T-cell (primary cell): ENCODE measurements around the gene DTL. TPM values are rescaled to one million over a fixed set of nuclear protein-coding genes. Genes with fewer than 3 reads are reported as not detected.
A peak's percentile ranks its signal among the peaks of the same experiment; 100 is the strongest.

ENCODE experiments used
- ATAC-seq, 4 experiments: fragments of 200-7000 bp in 3 of 4; fragments of 150-1000 bp in 1 of 4; cut with Tn5 transposase; replicated peaks in 1 of 4; 1 replicate in 3 of 4; 2 replicates in 1 of 4; pipeline ENCODE4 v1.10.0; 2021; ENCODE audit warnings: moderate library complexity in 3 of 4, mild to moderate bottlenecking in 2 of 4, moderate number of reproducible peaks in 1 of 4
- CTCF ChIA-PET, 2 donors: fragments of 300-600 bp; sonication (Branson Sonifier 250); formaldehyde crosslinking; loops; one replicate each; lab custom pipeline; 2022; ENCODE audit warnings: antibody characterized with exemption in 2 of 2; lab: Charles Lee
- POLR2A ChIA-PET, 2 donors: fragments of 300-600 bp; sonication (Branson Sonifier 250); formaldehyde crosslinking; loops; one replicate each; lab custom pipeline; 2022; ENCODE audit warnings: antibody characterized with exemption in 2 of 2; lab: Charles Lee
- DNase-seq, 35 experiments: peaks; one replicate each; pipeline versions ENCODE4 v3.0.0 to v3.0.0-alpha.2; 2013 to 2023
- H3K27ac ChIP-seq: one replicate; pipeline ENCODE4 v1.5.1; 2013; ENCODE audit warnings: low read length
- H3K27me3 ChIP-seq, 2 experiments: replicated peaks in 1 of 2; 1 replicate in 1 of 2; 2 replicates in 1 of 2; pipeline versions ENCODE4 v1.6.1 to v1.7.0; 2013; ENCODE audit warnings: low read length in 1 of 2, mixed read lengths in 1 of 2; ENCODE audit not compliant: control insufficient read depth in 2 of 2, insufficient read depth in 2 of 2; ENCODE audit errors: extremely low read depth in 1 of 2
- H3K36me3 ChIP-seq, 2 donors: 1 replicate in 1 of 2; 2 replicates in 1 of 2; pipeline versions ENCODE4 v1.6.1 to v1.7.0; 2013; ENCODE audit warnings: low read length in 1 of 2; ENCODE audit not compliant: control insufficient read depth in 2 of 2, insufficient read depth in 1 of 2; ENCODE audit errors: extremely low read depth in 1 of 2
- H3K4me1 ChIP-seq, 2 experiments: 1 replicate in 1 of 2; 2 replicates in 1 of 2; pipeline versions ENCODE4 v1.6.1 to v1.7.0; 2013; ENCODE audit warnings: low read length in 2 of 2, mixed read lengths in 1 of 2; ENCODE audit not compliant: insufficient read depth in 2 of 2, control insufficient read depth in 1 of 2; ENCODE audit errors: extremely low read depth in 1 of 2
- H3K4me3 ChIP-seq, 2 donors: 1 replicate in 1 of 2; 2 replicates in 1 of 2; pipeline versions ENCODE4 v1.5.1 to v1.7.0; 2013; ENCODE audit warnings: mild to moderate bottlenecking in 2 of 2, low read length in 1 of 2, moderate library complexity in 1 of 2; ENCODE audit not compliant: control insufficient read depth in 1 of 2; ENCODE audit errors: extremely low read depth in 1 of 2
- H3K9me3 ChIP-seq: 2 replicates; pipeline ENCODE4 v1.7.0; 2013
- H3K27ac Mint-ChIP-seq, 2 donors: one replicate each; pipeline ENCODE4 v1.8.0; 2020 to 2021; ENCODE audit warnings: mild to moderate bottlenecking in 2 of 2, mixed read lengths in 2 of 2
- H3K27me3 Mint-ChIP-seq, 2 donors: one replicate each; pipeline ENCODE4 v1.8.0; 2021 to 2022; ENCODE audit warnings: mixed read lengths in 2 of 2
- H3K36me3 Mint-ChIP-seq: one replicate; pipeline ENCODE4 v1.8.0; 2021; ENCODE audit warnings: mixed read lengths
- H3K4me1 Mint-ChIP-seq, 3 donors: one replicate each; pipeline ENCODE4 v1.8.0; 2020 to 2022; ENCODE audit warnings: mixed read lengths in 3 of 3, mild to moderate bottlenecking in 1 of 3
- H3K4me3 Mint-ChIP-seq, 3 donors: one replicate each; pipeline ENCODE4 v1.8.0; 2020 to 2022; ENCODE audit warnings: mild to moderate bottlenecking in 3 of 3, mixed read lengths in 3 of 3, moderate library complexity in 3 of 3
- H3K9me3 Mint-ChIP-seq, 3 donors: one replicate each; pipeline ENCODE4 v1.8.0; 2020 to 2022; ENCODE audit warnings: mixed read lengths in 3 of 3
- WGBS: methylation state at CpG from one replicate; pipeline ENCODE4 v1.1.5; 2013; ENCODE audit warnings: missing lambda C conversion rate; ENCODE audit not compliant: insufficient coverage; 5-methylcytosine and 5-hydroxymethylcytosine counted together
- total RNA-seq, 35 experiments: library from RNA in 6 of 35; stranded (reverse) in 6 of 35; fragments of 120-200 nt in 1 of 35; gene quantifications; one replicate each; pipeline versions ENCODE4 v1.2.1 to v1.2.4 and lab custom pipeline; 2013 to 2026

DTL gene
- total RNA-seq, 5 donors from 2014 or later (not counting 1 experiment from before 2014, with no cell fraction given) = 0.44 to 1.9 (median 1.2) TPM

DNA sequence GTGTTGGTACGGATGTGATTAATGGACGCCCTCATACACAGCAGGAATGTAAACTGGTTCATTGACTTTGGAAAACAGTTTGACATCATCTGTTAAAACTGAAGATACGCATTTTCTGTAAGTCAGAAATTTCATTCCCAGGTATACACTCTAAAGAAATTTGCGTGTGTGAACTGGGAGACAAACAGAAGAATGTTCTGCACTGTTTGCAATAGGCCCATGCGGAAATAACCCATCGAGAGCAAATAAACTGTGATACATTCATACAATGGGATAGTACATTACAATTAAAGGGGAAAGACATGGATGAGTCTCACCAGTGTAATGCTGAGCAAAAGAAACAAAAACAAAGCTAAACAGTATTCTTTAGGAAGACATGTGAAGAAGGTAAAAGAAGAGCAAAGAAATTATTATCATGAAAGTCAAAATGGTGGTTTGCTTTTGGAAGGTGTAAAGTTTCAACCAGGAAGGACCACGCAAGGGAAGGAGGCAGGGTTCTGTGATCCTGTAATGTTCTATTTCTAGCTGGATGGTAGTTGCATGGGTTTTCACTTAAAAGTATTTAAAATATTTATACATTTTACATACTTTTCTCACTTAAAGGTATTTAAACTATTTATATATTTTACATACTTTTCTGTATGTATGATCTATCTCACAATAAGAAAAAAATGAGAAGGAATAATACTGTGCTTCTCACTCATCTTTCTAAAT, 30.5 kb upstream of the DTL start:
- DNase-seq = no peak
- no peaks in the 10 kb centered on the region for H3K27me3 Mint-ChIP-seq
- no peaks in the 10 kb centered on the region for H3K9me3 Mint-ChIP-seq
- H3K4me3 Mint-ChIP-seq = no peak overlapping the region
- no peak overlapping the region for H3K27ac Mint-ChIP-seq
- H3K4me1 Mint-ChIP-seq = no peaks in the 10 kb centered on the region
- peaks cover 50% of the 10 kb centered on the region for H3K36me3 Mint-ChIP-seq
- no peaks in the 10 kb centered on the region for H3K27me3 ChIP-seq
- ChIA-PET CTCF (interaction anchor here in 1 of 2 donors (0.5 kb wide), 1 partner anchor 55 kb away, joined by 3 read pairs; no protein-coding TSS in a partner anchor), POLR2A (no interaction called here)
- H3K9me3 ChIP-seq = no peaks in the 10 kb centered on the region
- no peaks in the 10 kb centered on the region for H3K4me1 ChIP-seq
- H3K36me3 ChIP-seq = peaks cover 0 to 13% of the 10 kb centered on the region in 2 donors
- 100% methylated on average over 1 of the region's 7 CpGs for WGBS
- H3K4me3 ChIP-seq = no peak overlapping the region
- no peak overlapping the region for H3K27ac ChIP-seq
- no peak for ATAC-seq

DNA sequence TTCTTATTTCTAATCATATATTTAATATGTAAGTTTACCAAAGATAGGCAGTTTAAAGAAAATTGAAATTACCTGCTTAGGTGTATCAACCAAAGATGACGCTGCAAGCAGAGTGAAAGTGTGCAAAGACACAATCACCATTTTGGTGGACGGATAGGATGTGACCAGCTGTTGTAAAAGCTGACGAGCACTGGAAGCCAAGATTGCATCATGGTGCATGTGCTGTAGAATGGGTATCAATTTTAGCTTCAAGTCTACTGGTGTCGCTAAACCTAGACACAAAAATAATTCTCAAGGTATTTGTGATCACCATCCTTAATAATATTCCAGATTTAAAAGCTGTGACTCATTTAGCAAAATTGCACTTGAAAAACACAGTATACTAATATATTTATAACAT, 28.4 kb upstream of the DTL start:
- Mint-ChIP-seq H3K27ac (no peak overlapping the region), H3K9me3 (no peaks in the 10 kb centered on the region), H3K36me3 (peaks cover 43% of the 10 kb centered on the region), H3K4me3 (no peak overlapping the region), H3K27me3 (no peaks in the 10 kb centered on the region), H3K4me1 (peaks cover 0 to 2% (median 0%) of the 10 kb centered on the region in 3 donors)
- no peaks in the 10 kb centered on the region for H3K27me3 ChIP-seq
- ATAC-seq = no peak
- H3K27ac ChIP-seq = no peak overlapping the region
- ChIA-PET POLR2A (no interaction called here), CTCF (interaction anchor here (0.6 to 1.3 kb wide), 2 partner anchors 190 to 361 kb away, joined by 3 to 4 read pairs; no protein-coding TSS in a partner anchor)
- no peak for DNase-seq
- H3K36me3 ChIP-seq = peaks cover 0 to 17% of the 10 kb centered on the region in 2 donors
- H3K4me1 ChIP-seq = no peaks in the 10 kb centered on the region
- no peaks in the 10 kb centered on the region for H3K9me3 ChIP-seq
- H3K4me3 ChIP-seq = no peak overlapping the region
- WGBS = 100% methylated on average over 1 of the region's 4 CpGs

DNA sequence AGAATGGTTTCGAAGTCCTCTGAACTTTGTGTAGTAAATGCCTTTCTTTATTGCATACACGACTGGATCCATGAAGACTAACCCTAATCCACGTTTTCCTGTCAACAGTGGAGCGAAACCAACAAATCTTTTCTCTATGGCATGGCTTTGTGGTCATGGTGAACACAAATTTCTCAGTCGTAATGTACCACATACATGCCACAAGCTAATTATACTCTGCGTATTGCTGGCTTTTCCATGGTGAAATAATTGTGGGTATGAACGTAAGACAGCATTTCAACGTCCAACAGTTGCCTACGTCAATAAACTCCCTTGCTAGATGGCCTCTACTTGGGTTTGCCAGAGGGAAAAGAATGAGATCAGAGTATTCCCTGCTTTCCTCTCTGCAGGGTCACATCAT, 27.7 kb upstream of the DTL start:
- 100% methylated on average over 3 of the region's 9 CpGs for WGBS
- Mint-ChIP-seq H3K9me3 (no peaks in the 10 kb centered on the region), H3K4me3 (no peak overlapping the region), H3K36me3 (peaks cover 36% of the 10 kb centered on the region), H3K27me3 (no peaks in the 10 kb centered on the region), H3K27ac (no peak overlapping the region), H3K4me1 (peaks cover 0 to 2% (median 0%) of the 10 kb centered on the region in 3 donors)
- no peaks in the 10 kb centered on the region for H3K4me1 ChIP-seq
- DNase-seq (no peak), ATAC-seq (no peak)
- peaks cover 0 to 17% of the 10 kb centered on the region in 2 donors for H3K36me3 ChIP-seq
- no peak overlapping the region for H3K4me3 ChIP-seq
- POLR2A ChIA-PET = no interaction called here
- no peak overlapping the region for H3K27ac ChIP-seq
- H3K27me3 ChIP-seq = no peaks in the 10 kb centered on the region
- H3K9me3 ChIP-seq = no peaks in the 10 kb centered on the region
- CTCF ChIA-PET = interaction anchor here in 1 of 2 donors (1.0 kb wide), 1 partner anchor 28 kb away, joined by 3 read pairs; the partner anchor contains the start of genes DTL and INTS7

DNA sequence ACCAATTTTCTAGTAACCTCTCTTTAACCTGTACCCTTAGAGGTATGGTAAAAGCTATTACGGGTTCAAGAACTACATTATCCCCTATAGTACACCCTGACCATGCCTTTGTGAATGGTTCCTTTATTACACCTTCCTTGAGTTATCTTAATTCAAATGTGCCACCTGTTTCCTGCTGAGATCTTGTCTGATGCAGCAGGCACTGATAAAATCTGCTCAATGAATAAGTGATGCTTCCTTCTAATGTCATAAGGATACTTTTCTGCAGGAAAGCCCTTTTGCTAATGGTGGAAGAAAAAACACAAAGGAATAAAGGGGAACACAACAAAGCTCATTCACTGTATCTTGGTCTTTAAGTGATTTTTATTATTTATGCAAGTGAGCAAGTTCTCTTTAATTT, 26.0 kb upstream of the DTL start:
- Histone ChIP-seq H3K4me3 (no peak overlapping the region), H3K9me3 (no peaks in the 10 kb centered on the region), H3K27me3 (no peaks in the 10 kb centered on the region), H3K27ac (no peak overlapping the region), H3K36me3 (peaks cover 0 to 17% of the 10 kb centered on the region in 2 donors), H3K4me1 (no peaks in the 10 kb centered on the region)
- ATAC-seq (no peak), DNase-seq (no peak)
- POLR2A ChIA-PET = no interaction called here
- Mint-ChIP-seq H3K9me3 (no peaks in the 10 kb centered on the region), H3K4me3 (no peak overlapping the region), H3K27ac (no peak overlapping the region), H3K27me3 (no peaks in the 10 kb centered on the region), H3K36me3 (peaks cover 28% of the 10 kb centered on the region), H3K4me1 (peaks cover 0 to 2% (median 0%) of the 10 kb centered on the region in 3 donors)
- WGBS = 100% methylated on average over 1 of the region's 1 CpG
- CTCF ChIA-PET = interaction anchor here (0.8 to 1.4 kb wide), 3 partner anchors 25 to 447 kb away, joined by 3 to 5 read pairs (median 3); no protein-coding TSS in a partner anchor

DNA sequence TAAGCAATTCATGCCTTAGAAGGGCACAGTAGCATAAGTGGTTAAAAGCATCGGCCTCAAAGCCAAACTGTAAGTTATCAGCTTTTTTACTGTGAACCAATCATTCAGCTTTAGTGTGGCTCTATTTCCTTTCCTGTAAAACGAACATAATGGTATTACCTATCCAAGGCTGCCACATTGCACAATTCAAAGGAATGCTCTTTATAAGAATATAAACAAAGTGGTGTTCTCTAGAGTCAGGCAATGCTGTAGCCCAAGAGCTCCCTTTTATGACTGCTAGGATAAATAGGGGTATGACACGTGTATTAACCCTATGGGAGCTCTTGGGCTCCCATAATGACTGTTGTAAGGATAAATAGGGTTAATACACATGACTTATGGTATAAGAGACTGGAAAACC, 25.5 kb upstream of the DTL start:
- CTCF ChIA-PET = interaction anchor here (0.8 to 1.4 kb wide), 3 partner anchors 25 to 446 kb away, joined by 3 to 5 read pairs (median 3); no protein-coding TSS in a partner anchor
- peaks cover 0 to 2% (median 0%) of the 10 kb centered on the region in 3 donors for H3K4me1 Mint-ChIP-seq
- no peaks in the 10 kb centered on the region for H3K27me3 Mint-ChIP-seq
- POLR2A ChIA-PET = no interaction called here
- Histone ChIP-seq H3K4me3 (no peak overlapping the region), H3K9me3 (no peaks in the 10 kb centered on the region), H3K4me1 (no peaks in the 10 kb centered on the region), H3K27me3 (no peaks in the 10 kb centered on the region), H3K27ac (no peak overlapping the region), H3K36me3 (peaks cover 0 to 17% of the 10 kb centered on the region in 2 donors)
- WGBS = 60% methylated on average over 1 of the region's 3 CpGs
- H3K4me3 Mint-ChIP-seq = no peak overlapping the region
- no peak for DNase-seq
- peaks cover 25% of the 10 kb centered on the region for H3K36me3 Mint-ChIP-seq
- H3K27ac Mint-ChIP-seq = no peak overlapping the region
- H3K9me3 Mint-ChIP-seq = no peaks in the 10 kb centered on the region
- ATAC-seq = no peak

DNA sequence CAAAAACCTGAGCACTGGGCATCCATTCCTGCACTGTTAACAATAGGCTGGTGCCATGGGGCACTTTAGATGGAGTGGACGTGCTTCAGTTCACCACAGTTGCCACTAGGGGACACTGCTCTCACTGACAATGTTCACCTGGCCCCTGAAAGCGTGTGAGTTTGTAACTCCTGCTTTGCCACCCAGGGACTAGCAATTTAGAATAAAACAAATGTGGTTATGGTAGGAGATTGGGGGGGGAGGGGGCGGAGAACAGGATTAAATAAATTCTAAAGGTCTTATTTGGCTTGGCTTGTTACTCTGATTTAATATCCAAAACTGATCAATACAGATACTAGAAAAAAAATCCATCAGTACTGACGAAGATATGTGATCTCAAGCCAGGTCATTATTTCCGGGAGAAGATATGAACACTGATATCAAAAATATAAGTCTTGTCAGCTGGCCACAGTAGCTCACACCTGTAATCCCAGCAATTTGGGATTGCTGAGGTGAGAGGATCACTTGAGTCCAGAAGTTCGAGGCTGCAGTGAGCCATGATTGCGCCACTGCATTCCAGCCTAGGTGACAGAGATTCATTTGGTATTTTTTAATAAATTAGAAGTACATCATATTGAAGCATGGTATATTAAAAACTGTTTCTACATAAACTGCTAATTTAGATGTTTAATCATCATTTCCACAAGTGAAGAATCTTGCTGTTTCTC, 23.4 kb upstream of the DTL start:
- ATAC-seq = peak; percentile 90 to 99 (median 92)
- H3K27me3 Mint-ChIP-seq = no peaks in the 10 kb centered on the region
- peaks cover 0 to 2% (median 0%) of the 10 kb centered on the region in 3 donors for H3K4me1 Mint-ChIP-seq
- no peak overlapping the region for H3K27ac ChIP-seq
- H3K27ac Mint-ChIP-seq = no peak overlapping the region
- H3K9me3 ChIP-seq = no peaks in the 10 kb centered on the region
- ChIA-PET POLR2A (no interaction called here), CTCF (interaction anchor here (0.6 to 2.1 kb wide), 7 partner anchors 23 to 444 kb away, joined by 3 to 15 read pairs (median 4); partner anchors contain the start of genes DTL (in 1 of the 2) and INTS7 (in 1 of the 2))
- no peaks in the 10 kb centered on the region for H3K4me1 ChIP-seq
- H3K9me3 Mint-ChIP-seq = no peaks in the 10 kb centered on the region
- H3K27me3 ChIP-seq = no peaks in the 10 kb centered on the region
- H3K36me3 Mint-ChIP-seq = peaks cover 22% of the 10 kb centered on the region
- H3K4me3 ChIP-seq = no peak overlapping the region
- no peak overlapping the region for H3K4me3 Mint-ChIP-seq
- DNase-seq = peak; percentile 14 to 79 (median 50)
- H3K36me3 ChIP-seq = peaks cover 0 to 13% of the 10 kb centered on the region in 2 donors
- WGBS = 67% methylated on average over 3 of the region's 7 CpGs
